Frontal cortex (tissue), 4 donors: ENCODE measurements around the gene TIMP4. TPM values are rescaled to one million over a fixed set of nuclear protein-coding genes. Genes with fewer than 3 reads are reported as not detected.

ENCODE experiments used
- DNase-seq, 2 donors: peaks; one replicate each; pipeline ENCODE4 v3.0.0; 2012; ENCODE audit warnings: low spot score in 2 of 2
- FAIRE-seq: peaks from 2 replicates; lab custom pipeline; 2012; peaks lifted over from hg19 to GRCh38; lab: Jason Lieb, UNC
- total RNA-seq: library from RNA; depleted of rRNA; stranded (reverse); fragments of >200 nt; gene quantifications from one replicate; pipeline ENCODE4 v1.2.3, GENCODE V29; 2014
- donor health status: control.
- donor health status: control.
- donor health status: control.

The TIMP4 gene
- total RNA-seq, 1 donor from 2014 or later = 3.3 TPM

DNA sequence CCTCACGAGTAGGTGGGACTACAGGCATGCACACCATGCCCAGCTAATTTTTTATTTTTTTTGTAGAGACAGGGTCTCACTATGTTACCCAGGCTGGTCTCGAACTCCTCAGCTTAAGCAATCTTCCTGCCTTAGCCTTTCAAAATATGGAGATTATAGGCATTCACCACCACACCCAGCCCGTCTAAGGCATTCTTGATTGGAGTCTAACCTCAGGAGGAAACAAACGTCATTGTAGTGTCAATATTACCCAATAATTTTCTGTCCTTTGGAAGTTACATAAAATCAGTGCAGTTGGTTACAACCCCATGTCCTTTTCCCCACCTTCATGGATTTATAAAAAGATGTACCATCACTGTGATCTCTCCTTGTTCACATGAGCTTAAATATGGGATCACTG lies 41.8 kb downstream of the TIMP4 start:
- DNase-seq (no peak), FAIRE-seq (no peak)

DNA sequence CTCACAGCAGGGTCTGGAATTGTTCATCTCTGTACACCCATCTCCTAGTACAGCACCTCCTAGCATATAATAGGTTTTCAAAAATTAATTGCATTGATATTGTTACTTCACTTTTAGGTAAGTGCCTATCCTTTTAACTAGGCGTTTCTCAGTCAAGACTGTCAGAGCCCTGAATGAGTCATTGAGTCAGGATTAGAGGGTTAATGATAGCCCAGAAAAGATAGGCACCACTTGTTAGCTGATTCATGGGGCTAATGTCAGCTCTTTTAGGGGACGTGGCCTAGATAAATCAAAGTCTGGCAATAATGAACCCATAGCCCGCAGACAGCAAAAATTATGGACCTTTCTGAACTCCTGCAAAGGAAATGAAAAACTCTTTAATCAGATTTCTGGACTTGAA lies 42.9 kb downstream of the TIMP4 start:
- DNase-seq (no peak), FAIRE-seq (no peak)

DNA sequence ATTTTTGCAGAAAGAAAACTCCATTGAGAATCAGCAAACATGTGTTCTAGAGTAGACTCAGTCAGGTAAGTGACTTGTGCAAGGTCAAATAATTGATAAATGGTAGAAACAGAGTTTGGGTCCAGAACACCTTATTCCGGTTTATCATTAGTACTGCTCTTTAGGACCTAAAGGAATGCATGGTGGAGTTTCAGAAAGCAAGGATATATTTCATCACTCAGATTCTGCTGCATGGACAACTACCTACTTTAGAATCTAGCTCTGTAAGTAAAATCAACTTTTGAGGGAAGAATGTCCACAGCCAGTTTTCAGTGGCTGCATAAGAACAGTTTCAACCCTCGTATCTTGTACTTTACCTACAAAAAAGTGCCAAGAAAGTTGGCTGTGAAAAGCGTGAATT lies 43.6 kb downstream of the TIMP4 start:
- FAIRE-seq (no peak), DNase-seq (no peak)

DNA sequence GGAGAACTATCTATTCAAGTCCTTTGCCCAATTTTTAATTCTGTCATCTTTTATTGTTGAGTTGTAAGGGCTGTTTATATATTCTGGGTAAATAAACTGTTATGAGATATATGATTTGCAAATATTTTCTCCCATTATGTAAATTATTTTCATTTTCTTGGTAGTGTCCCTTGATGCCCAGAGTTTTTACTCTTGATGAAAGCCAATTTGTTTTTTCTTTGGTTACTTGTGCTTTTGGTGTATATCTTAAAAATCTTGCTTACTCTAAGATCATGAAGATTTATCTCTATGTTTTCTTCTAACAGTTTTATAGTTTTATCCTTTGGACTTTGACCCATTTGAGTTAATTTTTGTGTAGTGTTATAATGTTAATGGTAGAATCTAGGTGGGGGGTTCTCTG lies 44.5 kb downstream of the TIMP4 start:
- no peak for DNase-seq
- FAIRE-seq = no peak

- FAIRE-seq = no peak
- DNase-seq = no peak
Measured at GRCh38 chr3:12107071-12107713, 51.5 kb downstream of the TIMP4 start.

Other genes starting within 250 kb of the TIMP4 start
- 23.2 TPM for gene SYN2, start 154.5 kb downstream of the TIMP4 start, total RNA-seq
- gene PPARG, start 130.2 kb upstream of the TIMP4 start, total RNA-seq = 1.2 TPM